Fibroblast of lung (primary cell): ENCODE data around the gene IGFN1. TPM values are rescaled to one million over a fixed set of nuclear protein-coding genes. Genes with fewer than 3 reads are reported as not detected.

ENCODE experiments used
- DNase-seq, 2 donors: peaks; one replicate each; pipeline versions ENCODE4 v3.0.0 to v3.0.0-alpha.2; 2010; ENCODE audit warnings: low read depth in 2 of 2
- H2AFZ ChIP-seq: 2 replicates; pipeline ENCODE4 v1.5.1; 2012; ENCODE audit warnings: low read length, control low read depth, inconsistent platforms
- H3K27ac ChIP-seq: 2 replicates; pipeline ENCODE4 v1.5.1; 2011; ENCODE audit warnings: low read length, control low read depth; ENCODE audit not compliant: insufficient read depth
- H3K27me3 ChIP-seq: 2 replicates; pipeline ENCODE4 v1.5.1; 2011; ENCODE audit warnings: mild to moderate bottlenecking, low read length; ENCODE audit not compliant: control insufficient read depth, insufficient read depth
- H3K36me3 ChIP-seq: 2 replicates; pipeline ENCODE4 v1.5.1; 2011; ENCODE audit warnings: low read length; ENCODE audit not compliant: control insufficient read depth, insufficient read depth
- H3K4me1 ChIP-seq: 2 replicates; pipeline ENCODE4 v1.5.1; 2011; ENCODE audit warnings: low read length; ENCODE audit not compliant: control insufficient read depth, insufficient read depth; ENCODE audit errors: extremely low read depth
- H3K4me2 ChIP-seq: 2 replicates; pipeline ENCODE4 v1.5.1; 2011; ENCODE audit warnings: low read length, control low read depth; ENCODE audit not compliant: insufficient read depth; ENCODE audit errors: extremely low read depth
- H3K4me3 ChIP-seq, 4 experiments: fragments of 200-600 bp in 1 of 4; sonication (generic) in 1 of 4; replicated peaks in 1 of 4; 2 replicates each; pipeline ENCODE4 v1.5.1; 2011 to 2016; ENCODE audit warnings: low read length in 4 of 4, low read depth in 3 of 4, mild to moderate bottlenecking in 3 of 4, control low read depth in 2 of 4, inconsistent platforms in 1 of 4, mixed read lengths in 1 of 4; ENCODE audit not compliant: insufficient read depth in 1 of 4; ENCODE audit errors: control extremely low read depth in 1 of 4
- H3K79me2 ChIP-seq: 2 replicates; pipeline ENCODE4 v1.5.1; 2012; ENCODE audit warnings: mild to moderate bottlenecking, low read length, inconsistent platforms; ENCODE audit not compliant: control insufficient read depth, insufficient read depth
- H3K9ac ChIP-seq: 2 replicates; pipeline ENCODE4 v1.5.1; 2011; ENCODE audit warnings: mild to moderate bottlenecking, low read length, control low read depth; ENCODE audit not compliant: insufficient read depth
- H3K9me3 ChIP-seq: 2 replicates; pipeline ENCODE4 v1.5.1; 2012; ENCODE audit warnings: low read depth, low read length; ENCODE audit not compliant: control insufficient read depth, insufficient read depth
- H4K20me1 ChIP-seq: 2 replicates; pipeline ENCODE4 v1.5.1; 2011; ENCODE audit warnings: low read length; ENCODE audit not compliant: control insufficient read depth, insufficient read depth; ENCODE audit errors: extremely low read depth
- EZH2 ChIP-seq: IDR thresholded peaks from 2 replicates; pipeline ENCODE4 v1.5.1; 2012; ENCODE audit warnings: low read length, control low read depth, mild to moderate bottlenecking; ENCODE audit errors: missing control alignments
- polyA plus RNA-seq, 2 donors: library from polyadenylated mRNA; depleted of rRNA in 1 of 2; stranded (reverse) in 1 of 2; unstranded in 1 of 2; fragments of >200 nt; gene quantifications; 2 replicates each; pipeline ENCODE4 v1.2.1, GENCODE V29; 2011 to 2012; ENCODE audit warnings: missing spikeins in 1 of 2
- total RNA-seq: library from RNA; depleted of rRNA; stranded (reverse); fragments of >200 nt; gene quantifications from 2 replicates; pipeline ENCODE4 v1.2.1, GENCODE V29; 2014
- TF ChIP-seq, protein P1 (sequence below), 2 donors: IDR thresholded peaks in 1 of 2; conservative IDR thresholded peaks in 1 of 2; 1 replicate in 1 of 2; 2 replicates in 1 of 2; pipeline ENCODE4 v1.5.1; 2011 to 2012; ENCODE audit warnings: low read length in 2 of 2, control low read depth in 1 of 2, inconsistent platforms in 1 of 2, low read depth in 1 of 2, mild to moderate bottlenecking in 1 of 2

IGFN1 gene
- total and polyA plus RNA-seq, 2 donors (not counting 1 experiment from before 2014, with no cell fraction given) = 0.17 TPM; not detected in 1

DNA sequence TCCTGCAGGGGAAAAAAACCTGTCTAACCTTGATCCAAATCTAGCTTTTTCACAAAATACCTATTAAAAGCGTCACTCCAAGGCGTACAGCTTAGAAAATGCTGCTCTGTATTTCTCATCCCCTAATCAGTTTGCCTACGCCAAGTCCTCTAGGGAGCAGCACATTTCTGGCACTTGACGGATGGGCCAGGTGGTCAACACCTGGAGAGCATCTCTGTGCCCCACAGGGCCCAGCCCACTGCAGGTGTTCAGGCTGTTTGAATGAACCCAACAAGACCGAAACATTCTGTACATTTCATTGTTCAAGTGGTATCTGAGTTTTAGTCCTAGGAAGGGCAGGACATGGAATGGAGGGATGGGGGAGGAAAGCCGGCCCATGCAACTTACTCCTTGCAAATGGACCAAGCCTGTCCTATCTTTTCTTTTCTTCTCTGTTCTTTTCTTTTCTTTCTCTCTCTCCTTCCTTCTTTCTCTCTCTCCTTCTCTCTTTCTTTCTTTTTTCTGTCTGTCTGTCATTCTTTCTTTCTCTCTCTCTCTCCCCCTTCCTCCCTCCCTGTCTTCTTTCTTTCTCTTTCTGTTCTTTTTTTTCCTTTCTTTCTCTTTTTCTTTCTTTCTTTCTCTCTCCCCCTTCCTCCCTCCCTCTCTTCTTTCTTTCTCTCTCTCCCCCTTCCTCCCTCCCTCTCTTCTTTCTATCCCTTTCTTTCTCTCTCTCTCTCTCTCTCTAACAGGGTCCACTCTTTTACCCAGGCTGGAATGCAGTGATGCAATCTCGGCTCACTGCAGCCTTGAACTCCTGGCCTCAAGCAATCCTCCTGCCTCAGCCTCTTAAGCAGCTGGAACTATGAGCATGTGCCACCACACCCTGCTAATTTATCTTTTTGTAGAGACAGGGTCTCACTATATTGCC, 29.1 kb downstream of the IGFN1 start:
- Histone ChIP-seq H3K79me2 (no peaks in the 10 kb centered on the region), H3K27me3 (peaks cover 2% of the 10 kb centered on the region), H3K36me3 (no peaks in the 10 kb centered on the region), H3K9me3 (no peaks in the 10 kb centered on the region), H4K20me1 (no peaks in the 10 kb centered on the region), H3K4me3 (no peak overlapping the region), H3K4me1 (no peaks in the 10 kb centered on the region), H3K9ac (no peak overlapping the region), H3K27ac (no peak overlapping the region), H2AFZ (no peak overlapping the region), H3K4me2 (no peak overlapping the region)
- TF ChIP-seq, protein P1, sequence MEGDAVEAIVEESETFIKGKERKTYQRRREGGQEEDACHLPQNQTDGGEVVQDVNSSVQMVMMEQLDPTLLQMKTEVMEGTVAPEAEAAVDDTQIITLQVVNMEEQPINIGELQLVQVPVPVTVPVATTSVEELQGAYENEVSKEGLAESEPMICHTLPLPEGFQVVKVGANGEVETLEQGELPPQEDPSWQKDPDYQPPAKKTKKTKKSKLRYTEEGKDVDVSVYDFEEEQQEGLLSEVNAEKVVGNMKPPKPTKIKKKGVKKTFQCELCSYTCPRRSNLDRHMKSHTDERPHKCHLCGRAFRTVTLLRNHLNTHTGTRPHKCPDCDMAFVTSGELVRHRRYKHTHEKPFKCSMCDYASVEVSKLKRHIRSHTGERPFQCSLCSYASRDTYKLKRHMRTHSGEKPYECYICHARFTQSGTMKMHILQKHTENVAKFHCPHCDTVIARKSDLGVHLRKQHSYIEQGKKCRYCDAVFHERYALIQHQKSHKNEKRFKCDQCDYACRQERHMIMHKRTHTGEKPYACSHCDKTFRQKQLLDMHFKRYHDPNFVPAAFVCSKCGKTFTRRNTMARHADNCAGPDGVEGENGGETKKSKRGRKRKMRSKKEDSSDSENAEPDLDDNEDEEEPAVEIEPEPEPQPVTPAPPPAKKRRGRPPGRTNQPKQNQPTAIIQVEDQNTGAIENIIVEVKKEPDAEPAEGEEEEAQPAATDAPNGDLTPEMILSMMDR (conservative IDR thresholded peaks at IDR 0.05 in 1 of 2, IDR thresholded peaks at IDR 0.05 in 1 of 2; ENCODE audit: low read depth in 1 of 2, low read length in 2 of 2) = no peak
- TF ChIP-seq EZH2 = no peak
- no peak for DNase-seq

GRCh38 chr1:201220388-201220715, 29.7 kb downstream of the IGFN1 start:
- no peak overlapping the region for H3K27ac ChIP-seq
- no peak overlapping the region for H3K4me2 ChIP-seq
- no peaks in the 10 kb centered on the region for H4K20me1 ChIP-seq
- H3K4me3 ChIP-seq = no peak overlapping the region
- H3K27me3 ChIP-seq = peaks cover 2% of the 10 kb centered on the region
- no peak overlapping the region for H3K9ac ChIP-seq
- DNase-seq = no peak
- H3K9me3 ChIP-seq = no peaks in the 10 kb centered on the region
- H3K36me3 ChIP-seq = no peaks in the 10 kb centered on the region
- TF ChIP-seq EZH2 = no peak
- TF ChIP-seq, protein P1 (conservative IDR thresholded peaks at IDR 0.05 in 1 of 2, IDR thresholded peaks at IDR 0.05 in 1 of 2; ENCODE audit: low read depth in 1 of 2, low read length in 2 of 2) = no peak
- H3K4me1 ChIP-seq = no peaks in the 10 kb centered on the region
- H3K79me2 ChIP-seq = no peaks in the 10 kb centered on the region
- H2AFZ ChIP-seq = no peak overlapping the region

DNA sequence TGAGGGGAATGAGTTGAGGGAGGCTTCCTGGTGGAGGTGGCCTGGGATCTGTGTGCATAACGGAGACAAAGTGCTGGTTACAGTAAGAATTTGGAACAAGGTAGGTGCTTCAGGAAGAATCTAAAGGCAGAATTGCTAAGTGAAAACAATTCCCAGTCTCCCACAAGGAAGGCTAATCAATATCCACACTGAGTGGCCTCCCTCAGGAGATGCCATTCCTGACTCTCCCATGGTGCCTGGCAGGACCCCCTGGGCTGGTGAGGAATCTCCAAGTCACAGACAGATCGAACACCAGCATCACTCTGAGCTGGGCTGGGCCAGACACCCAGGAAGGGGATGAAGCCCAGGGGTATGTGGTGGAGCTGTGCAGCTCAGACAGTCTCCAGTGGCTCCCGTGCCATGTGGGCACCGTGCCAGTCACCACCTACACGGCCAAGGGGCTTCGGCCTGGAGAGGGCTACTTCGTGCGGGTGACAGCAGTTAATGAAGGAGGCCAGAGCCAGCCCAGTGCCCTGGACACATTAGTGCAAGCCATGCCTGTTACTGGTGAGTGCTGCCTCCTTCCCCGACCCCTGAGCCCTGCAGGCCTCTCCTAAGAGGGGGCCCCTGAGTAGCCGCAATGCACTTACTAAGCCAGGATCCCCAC, 30.7 kb downstream of the IGFN1 start:
- Histone ChIP-seq H3K36me3 (no peaks in the 10 kb centered on the region), H4K20me1 (no peaks in the 10 kb centered on the region), H3K4me1 (no peaks in the 10 kb centered on the region), H3K4me3 (no peak overlapping the region), H3K79me2 (no peaks in the 10 kb centered on the region), H2AFZ (no peak overlapping the region), H3K9me3 (no peaks in the 10 kb centered on the region), H3K27me3 (peaks cover 4% of the 10 kb centered on the region), H3K9ac (no peak overlapping the region), H3K27ac (no peak overlapping the region), H3K4me2 (no peak overlapping the region)
- no peak for DNase-seq
- TF ChIP-seq, protein P1 (conservative IDR thresholded peaks at IDR 0.05 in 1 of 2, IDR thresholded peaks at IDR 0.05 in 1 of 2; ENCODE audit: low read depth in 1 of 2, low read length in 2 of 2) = no peak
- no peak for TF ChIP-seq EZH2
